Suprapubic skin (tissue), 3 donors: Measurements from ENCODE around the gene MAST4.

Source experiments
- POLR2A ChIP-seq, 2 donors: fragments of 450-650 bp; IDR thresholded peaks; one replicate each; pipeline ENCODE4 v1.6.1; 2017; ENCODE audit warnings: antibody characterized with exemption in 2 of 2, mild to moderate bottlenecking in 2 of 2, moderate library complexity in 2 of 2
- TF ChIP-seq, protein P1 (sequence below), 2 donors: fragments of 200-600 bp in 1 of 2; fragments of 450-650 bp in 1 of 2; sonication (generic) in 1 of 2; IDR thresholded peaks; one replicate each; pipeline ENCODE4 v1.5.1; 2016 to 2019; ENCODE audit warnings: antibody characterized with exemption in 2 of 2, mild to moderate bottlenecking in 1 of 2, moderate library complexity in 1 of 2

GRCh38 chr5:66680221-66680620 lies 84.0 kb downstream of the MAST4 start:
- TF ChIP-seq, protein P1, sequence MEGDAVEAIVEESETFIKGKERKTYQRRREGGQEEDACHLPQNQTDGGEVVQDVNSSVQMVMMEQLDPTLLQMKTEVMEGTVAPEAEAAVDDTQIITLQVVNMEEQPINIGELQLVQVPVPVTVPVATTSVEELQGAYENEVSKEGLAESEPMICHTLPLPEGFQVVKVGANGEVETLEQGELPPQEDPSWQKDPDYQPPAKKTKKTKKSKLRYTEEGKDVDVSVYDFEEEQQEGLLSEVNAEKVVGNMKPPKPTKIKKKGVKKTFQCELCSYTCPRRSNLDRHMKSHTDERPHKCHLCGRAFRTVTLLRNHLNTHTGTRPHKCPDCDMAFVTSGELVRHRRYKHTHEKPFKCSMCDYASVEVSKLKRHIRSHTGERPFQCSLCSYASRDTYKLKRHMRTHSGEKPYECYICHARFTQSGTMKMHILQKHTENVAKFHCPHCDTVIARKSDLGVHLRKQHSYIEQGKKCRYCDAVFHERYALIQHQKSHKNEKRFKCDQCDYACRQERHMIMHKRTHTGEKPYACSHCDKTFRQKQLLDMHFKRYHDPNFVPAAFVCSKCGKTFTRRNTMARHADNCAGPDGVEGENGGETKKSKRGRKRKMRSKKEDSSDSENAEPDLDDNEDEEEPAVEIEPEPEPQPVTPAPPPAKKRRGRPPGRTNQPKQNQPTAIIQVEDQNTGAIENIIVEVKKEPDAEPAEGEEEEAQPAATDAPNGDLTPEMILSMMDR (IDR thresholded peaks at IDR 0.05), result no peak
- TF ChIP-seq POLR2A (IDR thresholded peaks at IDR 0.05), result no peak
